Limb (tissue), 2 donors: ENCODE measurements around the gene GPC1.
A peak's percentile ranks its signal among the peaks of the same experiment; 100 is the strongest.

Experiments used
- DNase-seq, 2 donors: peaks; one replicate each; pipeline ENCODE4 v3.0.0-alpha.2; 2016; ENCODE audit errors: extremely low spot score in 2 of 2

GPC1 gene

DNA sequence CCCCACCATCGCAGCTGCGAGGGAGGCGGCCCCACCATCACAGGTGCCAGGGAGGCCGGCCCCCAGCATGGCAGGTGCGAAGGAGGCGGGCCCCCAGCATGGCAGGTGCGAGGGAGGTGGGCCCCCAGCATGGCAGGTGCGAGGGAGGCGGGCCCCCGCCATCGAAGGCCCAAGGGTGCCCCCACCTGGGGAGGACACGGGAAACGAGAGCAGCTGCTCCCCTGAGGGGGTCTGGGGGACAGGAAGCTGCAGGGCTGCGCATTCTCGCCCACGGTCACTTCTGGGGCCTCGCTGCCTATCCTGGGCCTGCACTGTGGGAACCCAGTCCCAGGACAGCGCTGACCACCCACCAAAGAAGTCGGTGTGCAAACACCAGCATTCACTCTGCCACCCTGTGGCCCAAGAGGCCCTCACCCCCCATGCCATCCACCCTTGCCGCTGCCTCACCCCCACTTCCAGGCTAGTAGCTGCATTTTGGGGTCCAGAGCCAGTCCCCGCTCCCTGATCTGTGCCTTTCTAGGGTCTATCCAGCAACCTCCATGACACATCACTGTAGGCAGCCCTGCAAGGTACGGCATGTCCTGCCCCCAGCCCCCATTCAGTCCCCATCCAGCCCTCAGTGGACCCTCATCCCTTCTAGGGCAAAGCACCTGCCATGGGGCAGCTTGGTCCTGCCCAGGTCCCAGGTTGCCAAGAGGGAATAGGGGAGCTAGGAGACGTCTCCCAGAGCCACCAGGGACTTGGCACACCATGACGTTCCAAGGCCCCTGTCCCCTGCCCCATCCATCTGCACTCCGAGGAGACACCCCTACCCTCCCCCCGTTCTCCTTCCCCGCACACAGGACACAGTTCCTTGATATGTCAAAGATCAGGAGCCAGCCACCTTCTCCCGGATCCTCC is 24.0 kb upstream of the GPC1 start:
- peak in 1 of 2 donors; percentile 33 for DNase-seq

DNA sequence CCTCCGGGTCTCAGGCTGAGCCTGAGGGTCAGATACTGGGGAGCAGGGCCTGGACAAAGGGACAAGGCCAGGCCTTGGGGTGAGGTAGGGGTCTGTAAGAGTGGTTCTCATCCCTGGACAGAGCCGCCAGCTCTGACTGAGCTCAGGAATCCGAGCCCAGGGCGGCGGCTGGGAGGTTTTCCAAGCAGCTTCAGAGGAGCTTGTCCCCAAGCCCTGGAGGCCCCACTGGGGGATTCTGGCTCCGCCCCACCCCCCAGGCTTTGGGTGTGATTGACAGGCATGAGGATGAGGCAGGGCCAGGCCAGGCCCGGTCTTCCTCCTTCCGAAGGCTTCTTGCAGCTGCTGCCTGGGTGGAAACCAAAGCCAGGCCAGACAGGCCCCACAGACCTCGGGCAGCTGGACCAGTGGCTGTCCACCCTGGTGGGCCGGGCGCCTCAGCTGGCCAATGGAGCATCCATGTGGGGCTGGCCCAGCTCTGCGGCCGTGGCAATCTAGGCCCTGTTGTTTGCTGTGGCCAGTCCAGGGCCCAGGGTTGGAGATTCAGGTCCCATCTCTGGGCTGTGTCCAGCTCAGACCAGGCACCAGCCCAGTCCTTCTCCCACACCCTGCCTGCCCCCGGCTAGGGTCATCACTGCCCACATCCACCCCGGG is 23.1 kb upstream of the GPC1 start:
- DNase-seq: peak in 1 of 2 donors; percentile 57

DNA sequence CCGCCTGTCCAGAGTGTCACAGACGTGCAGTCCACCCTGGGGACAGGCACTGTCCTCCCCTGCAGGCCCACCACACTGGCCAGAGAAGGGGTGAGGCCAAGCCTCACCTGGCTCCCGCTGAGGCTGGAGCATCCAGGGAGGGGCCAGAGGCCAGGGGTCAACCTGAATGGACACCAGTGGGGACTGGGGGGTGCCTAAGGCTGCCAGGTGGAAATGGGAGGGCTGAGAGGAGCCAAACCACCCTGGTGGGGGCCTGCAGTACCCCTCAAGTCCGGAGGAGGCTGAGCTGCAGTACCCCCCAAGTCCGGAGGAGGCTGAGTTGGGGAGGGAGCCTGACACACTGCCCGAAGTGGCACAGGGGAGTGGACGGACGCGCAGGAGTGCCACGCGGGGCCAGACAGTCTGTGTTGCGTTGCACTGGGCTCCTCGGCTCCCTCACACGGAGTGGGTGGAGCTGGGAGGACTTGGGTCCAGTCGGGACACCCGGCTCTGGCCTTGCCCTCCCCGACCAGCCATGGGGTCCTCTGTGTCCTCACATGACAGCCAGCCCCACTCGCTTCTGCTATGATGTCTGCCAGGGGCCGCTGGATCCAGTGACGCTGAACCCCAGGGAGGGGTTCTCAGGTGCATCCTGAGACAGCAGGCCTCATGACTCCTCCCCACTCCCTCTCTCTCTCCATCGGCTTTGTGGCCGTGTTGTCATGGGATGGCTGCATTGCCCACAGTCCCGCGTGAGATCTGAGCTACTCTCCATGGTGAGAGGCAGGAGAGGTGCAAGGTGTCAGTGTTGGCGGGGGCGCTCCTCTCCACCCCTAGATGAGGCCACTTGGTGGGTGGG is 22.3 kb upstream of the GPC1 start:
- DNase-seq: no peak

DNA sequence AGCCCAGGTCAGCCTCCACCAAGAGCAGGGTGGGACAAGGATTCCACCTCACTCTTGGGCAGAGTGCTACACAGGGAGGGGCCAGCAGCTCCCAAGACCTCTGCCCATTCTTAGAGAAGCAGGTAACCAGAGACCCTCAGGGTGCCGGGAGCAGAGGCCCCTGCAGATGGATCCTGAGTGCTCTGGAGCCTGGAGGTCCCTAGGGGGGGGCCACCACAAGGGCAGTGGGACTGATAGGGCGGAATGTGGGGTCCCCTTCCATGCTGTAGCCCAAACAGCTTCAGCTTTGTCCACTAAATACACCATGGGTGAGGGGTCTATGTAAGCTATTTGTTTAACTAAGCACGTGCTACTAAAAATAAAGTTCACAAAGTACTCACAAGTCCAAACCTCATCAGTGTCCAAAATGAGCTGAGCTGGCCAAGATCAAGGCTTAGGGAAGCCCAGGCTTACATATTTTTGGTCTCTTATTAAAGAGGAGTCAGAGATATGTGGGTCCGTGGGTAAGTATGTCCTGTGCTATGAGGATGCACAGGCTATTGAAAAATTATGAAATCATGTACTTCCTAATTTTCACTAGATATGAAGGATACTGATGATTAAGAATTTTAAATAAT is 21.5 kb upstream of the GPC1 start:
- no peak for DNase-seq

DNA sequence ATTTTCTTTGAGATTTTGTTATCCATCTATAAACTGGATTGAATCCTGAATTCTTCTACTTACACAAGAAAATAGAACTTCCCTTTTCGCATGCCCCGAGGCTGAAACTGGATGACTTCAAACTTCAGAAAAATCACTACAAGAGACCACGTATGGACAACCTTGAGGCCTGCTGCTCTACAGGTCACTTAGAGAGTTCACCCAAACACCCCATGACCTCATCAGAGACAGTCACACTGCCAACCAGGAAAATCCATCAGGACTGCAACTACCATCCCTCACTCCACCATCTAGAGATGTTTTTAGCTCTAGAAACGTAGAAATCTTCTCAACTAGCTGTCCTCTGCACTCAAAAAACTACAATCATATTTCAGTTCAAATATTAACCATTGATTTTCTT is 18.6 kb upstream of the GPC1 start:
- DNase-seq: no peak

DNA sequence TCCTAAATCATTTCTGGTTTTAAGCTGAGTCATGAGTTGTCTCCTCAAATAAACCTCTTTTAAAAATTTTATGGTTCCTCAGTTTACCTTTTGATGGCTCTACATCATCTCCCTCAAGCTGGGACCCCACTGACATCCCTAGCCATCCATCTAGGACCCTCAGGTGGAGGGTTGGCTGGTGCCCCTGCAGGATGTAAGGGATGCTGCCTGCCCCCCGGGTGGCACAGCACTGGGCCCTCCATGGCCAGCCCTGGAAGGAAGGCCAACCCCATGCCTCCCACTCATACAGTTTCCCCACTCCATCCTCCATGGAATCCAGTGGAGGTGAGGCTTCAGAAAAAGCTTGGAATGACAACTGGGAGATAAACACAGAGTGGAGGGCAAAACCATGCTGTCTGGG is 17.2 kb upstream of the GPC1 start:
- no peak for DNase-seq

DNA sequence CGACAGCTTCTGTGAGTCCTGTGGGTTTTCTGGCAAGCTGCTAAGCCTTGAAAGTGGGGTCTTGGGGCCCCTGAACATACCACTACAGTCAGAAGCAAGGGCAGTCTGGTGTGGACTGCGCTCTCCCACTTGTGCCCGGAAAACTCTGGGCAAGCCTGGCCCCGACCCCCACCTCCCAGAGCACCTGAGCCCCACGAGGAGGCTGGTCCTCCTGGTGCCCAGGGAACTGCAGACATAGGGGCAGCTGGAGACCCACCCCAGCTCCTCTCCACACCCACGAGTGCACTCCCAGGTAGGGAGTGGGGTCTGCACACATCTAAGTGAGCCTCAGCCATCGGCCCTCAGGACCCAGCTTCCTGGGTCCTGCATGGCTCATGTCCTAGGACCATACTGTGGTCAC is 16.2 kb upstream of the GPC1 start:
- no peak for DNase-seq

DNA sequence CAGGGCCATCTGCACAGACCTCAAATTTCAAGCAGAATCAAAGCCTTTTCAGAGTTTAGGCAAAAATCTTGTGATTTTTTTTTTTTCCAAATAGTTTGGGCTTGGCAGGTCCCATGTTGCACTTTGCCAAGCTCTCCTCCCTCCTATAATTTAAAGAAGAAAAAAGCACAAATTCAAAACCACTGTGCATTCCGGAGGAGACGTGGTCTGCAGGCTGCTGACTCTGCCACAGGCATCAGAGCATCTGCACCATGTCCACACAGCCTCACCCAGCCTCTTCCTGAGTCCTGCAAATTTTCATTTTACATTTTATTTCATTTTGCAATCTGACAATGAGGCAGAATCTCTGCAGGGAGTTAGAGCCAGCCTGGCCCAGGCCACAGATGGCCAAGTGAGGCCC is 15.7 kb upstream of the GPC1 start:
- peak in 1 of 2 donors; percentile 18 for DNase-seq

DNA sequence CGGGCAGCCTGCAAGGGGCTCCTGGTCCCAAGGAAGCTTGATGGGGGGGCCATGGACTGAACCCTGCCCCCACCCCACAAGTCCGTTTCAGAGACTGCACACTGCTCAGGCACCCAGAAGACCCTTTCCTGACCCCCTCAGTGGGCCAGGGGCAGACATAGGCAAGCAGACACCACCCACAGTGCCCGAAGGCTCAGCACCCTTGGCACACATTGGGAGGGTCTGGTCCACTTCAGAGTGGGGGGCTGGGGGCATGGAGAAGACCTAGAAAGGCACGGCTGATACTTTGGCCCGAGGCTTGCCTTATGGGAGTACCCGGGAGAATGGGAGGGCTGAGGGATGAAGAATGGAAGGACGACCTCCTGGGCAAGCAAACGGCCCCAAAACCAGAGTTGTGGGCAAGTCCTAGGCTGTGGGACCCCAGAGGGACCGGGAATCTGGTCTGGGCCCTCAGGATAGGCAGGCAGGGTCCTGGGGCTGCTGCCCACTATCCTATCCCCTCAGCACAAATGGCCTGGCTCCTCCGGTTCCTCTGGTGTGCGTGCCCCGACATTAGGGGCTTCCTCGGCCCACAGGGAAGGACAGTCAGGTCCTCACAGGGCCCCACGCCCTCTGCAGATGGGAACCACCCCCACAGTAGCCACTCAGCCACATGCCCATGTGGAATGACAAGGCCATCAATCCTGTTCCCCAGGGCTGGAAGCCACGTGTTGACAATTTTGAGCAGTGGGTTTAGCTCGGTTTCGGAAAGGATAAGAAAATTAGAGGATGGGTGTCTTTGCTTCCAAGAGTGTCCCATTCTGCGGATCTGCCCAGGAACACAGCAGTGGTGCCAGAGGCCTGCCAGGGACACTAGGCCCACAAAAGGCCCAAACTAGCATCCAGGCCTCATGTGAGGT is 15.0 kb upstream of the GPC1 start:
- DNase-seq: no peak

DNA sequence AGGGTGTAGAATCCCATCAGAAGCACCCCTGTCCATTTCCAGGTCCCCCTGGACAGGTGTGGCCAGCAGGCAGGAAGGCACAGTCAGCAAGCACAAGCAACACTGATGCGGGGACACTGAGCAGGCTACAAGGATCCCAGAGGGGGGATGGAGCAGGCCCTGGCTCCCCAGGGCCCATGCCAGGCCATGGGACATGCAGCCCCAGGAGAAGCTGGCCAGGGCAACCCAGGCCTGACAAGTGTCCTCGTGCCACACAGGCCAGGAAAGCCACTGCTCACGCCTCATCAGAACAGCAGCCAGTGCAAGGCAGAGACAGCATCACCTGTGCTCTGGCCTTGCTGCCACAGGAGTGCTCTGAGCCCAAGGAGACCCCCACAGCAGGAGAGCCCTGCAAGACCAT is 14.1 kb upstream of the GPC1 start:
- DNase-seq: no peak

DNA sequence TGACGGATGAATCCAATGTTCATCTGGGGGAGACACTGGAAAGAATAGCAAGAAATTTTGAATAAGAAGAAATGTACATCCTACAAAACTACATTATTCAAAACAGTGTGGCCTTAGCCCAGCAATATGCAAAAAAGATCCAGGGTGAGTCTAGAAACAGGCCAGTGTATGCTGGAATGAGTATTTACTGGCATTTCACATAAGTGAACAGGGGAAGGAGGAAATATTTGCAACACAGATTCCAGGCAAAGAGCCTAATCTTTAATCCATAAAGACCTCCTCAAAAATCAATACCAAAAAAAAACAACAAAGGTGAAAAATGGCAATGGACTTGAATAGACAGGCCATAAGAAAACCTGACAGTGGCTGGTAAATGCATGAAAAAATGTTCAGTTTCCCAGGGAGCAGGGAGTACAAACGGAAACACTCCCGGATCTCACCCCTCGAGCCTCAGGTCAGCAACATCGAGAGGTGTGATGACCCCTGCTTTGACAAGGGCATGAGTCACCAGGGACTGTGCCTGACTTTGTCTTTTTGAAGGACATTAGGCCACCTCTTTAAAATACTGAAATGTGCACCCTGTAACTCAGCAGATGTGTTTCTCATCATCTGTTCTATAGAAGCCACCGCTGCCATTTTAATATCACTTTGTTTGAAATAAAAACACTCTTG is 12.7 kb upstream of the GPC1 start:
- DNase-seq: no peak

DNA sequence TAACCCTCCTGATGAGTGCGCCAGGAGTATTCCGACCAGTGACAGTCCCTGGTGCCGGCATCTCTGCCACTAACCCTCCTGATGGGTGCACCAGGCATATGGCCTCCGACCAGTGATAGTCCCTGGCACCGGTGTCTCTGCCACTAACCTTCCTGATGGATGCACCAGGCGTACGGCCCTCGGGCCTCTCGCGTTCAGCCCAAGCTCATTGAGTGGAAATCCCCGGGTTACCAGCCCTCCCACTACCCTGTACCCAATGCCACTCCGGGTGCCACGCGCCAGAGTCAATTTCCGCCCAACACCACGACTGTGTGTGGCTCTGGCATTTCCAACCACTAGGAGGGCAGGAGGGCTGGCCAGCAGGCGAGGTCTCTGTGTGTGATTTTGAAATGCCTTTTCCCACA is 11.7 kb upstream of the GPC1 start:
- no peak for DNase-seq

DNA sequence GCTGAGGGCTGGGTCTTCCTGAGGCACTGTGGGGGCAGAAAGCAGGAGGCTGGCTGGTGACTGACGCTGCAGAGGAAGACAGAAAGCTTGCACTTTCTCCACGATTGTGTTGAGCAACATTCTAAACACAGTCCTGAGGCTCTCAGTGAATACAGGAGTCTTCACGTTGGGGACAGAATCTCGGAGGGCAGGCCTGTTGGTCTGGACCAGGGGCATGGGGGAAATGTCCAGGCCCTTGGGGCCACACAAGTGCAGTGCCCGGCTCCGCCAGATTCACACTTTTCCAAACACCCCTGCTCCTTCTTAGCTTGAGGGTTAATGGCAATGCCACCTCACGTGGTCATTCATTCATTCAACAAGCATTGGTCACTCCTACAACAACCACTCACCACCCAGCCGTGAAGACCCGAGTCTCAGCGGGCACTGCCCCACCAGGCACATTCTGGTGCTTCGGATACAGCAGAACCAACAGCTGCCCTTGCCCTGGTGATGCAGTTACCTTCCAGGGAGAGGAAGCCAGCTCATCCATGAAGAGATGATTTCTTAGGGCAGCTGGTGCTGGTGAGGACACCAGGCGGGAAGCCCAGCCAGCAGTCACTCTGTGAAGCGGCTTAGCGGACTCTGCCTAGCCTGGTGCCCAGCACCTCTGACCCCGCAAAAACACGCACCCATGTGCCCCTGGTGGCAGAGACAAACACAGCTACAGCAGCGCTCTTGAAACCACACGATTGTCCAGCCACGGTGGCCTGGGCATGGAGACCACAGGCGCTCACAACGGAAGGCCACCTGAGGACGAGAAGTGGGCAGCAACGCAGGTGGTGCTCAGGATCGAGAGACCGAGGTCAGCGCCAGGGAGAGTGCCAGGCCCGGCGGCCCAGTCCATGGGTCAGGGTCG is 10.9 kb upstream of the GPC1 start:
- no peak for DNase-seq

DNA sequence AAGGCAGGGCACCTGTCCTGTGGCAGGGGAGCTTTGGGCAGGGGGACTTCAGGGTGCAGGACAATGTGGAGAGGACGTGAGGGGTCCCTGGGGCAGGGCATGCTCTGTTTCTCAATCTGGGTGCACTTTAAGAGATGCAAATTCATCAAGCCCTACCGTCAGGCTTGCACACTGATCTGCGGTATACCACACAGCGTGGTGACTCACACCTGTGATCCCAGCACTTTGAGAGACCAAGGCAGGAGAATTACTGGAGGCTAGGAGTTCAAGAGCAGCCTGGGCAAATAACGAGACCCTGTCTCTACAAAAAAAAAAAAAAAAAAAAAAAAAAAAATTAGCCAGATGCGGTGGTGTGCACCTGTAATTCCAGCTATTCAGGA is 10.2 kb upstream of the GPC1 start:
- DNase-seq: no peak

DNA sequence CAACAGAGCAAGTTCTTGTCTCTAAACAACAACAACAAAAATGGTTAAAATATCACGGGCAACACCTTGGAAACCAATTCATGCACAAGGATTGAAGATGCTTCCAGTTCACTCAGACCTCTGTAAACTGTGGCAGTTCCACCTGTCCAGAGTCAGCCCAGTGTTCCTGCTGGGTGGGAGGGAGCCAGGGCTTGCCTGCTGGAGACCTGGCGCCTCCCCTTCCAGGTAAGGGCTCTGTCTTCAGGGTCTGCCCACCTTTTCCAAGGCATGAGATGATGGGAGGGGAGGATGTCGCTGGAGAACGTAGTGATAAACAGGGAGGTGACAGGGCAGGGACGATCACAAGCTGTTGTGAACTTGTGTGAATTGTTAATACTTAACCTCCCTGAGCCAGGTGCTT is 9.8 kb upstream of the GPC1 start:
- DNase-seq: no peak

DNA sequence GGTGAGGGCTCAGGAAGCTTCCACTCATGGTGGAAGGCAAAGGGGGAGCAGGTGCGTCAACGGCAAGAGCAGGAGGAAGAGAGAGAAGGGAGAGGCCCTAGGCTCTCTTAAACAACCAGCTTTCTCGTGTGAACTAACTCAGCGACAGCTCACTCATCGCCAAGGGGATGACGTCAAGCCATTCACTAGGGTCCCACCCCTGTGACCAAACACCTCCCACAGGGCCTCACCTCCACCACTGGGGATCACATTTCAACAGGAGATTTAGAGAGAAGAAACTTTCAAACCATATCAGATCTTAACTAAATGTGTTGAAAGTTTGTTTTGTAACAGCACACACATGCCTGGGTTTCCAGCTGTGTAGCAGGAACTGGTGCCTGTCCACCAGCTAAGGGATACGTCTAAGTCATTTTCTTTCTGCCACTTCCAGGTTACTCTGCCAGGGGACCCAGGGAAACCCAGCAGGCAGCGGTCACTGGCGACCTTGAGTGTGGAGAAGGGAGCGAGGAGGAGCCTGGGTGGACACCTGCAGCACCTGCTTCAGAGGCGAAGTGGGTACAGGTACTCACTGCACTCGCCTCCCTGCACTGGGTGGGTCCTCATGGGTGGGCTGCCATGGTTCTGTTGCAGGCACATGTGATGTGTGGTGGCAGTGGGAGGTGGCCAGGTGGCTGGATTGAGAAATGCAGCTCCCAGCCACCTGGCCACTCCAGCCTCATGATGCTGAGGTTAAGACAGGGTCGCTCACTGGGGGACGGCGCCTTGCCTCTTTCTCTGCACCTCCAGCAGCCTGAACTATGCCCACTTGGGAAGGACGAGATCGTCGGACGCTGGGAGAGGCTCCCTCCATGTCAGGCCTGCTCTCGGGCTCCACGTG is 8.4 kb upstream of the GPC1 start:
- no peak for DNase-seq

DNA sequence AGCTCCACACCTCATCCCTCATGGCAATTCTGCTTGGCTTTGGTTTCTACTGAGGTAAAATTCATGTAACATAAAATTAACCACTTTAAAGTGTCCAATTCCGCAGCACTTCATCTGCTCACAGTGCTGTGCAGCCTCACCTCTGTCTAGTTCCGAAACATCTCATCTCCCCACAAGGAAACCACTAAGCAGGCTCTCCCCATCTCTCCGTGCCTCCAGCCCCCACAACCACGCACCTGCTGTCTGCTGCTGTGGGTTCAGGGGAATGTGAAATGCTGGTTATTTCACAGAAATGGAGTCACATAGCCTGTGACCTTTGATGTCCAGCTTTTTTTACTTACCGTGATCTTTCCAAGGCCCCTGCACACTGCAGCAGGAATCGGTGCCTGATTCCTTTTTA is 7.7 kb upstream of the GPC1 start:
- no peak for DNase-seq

DNA sequence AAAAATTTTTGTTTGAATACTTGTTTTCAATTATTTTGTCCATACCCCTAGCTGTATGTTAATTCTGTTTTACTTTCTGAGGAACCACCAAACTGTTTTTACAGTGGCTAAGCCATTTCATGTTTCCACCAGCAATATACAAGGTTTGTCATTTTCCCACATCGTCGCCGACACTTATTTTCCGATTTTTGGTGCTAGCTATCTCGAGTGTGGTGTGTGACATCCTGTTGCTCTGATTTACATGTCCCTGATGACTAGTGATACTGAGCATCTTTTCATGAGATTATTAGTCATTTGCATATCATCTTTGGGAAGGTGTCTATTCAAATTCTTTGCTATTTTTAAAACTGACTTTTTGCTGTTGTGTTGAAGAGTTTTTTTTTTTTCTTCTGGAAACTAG is 7.2 kb upstream of the GPC1 start:
- no peak for DNase-seq
